Mucosa of gallbladder (tissue), 1 donor: ENCODE data around the gene STX7. TPM values are rescaled to one million over a fixed set of nuclear protein-coding genes. Genes with fewer than 3 reads are reported as not detected.

Experiments used
- DNase-seq: peaks from one replicate; pipeline ENCODE4 v3.0.0-alpha.2; 2020; ENCODE audit warnings: low spot score
- total RNA-seq: library from RNA; stranded (reverse); gene quantifications from one replicate; pipeline ENCODE4 v1.2.1, GENCODE V29; 2021
- donor health status: DM: no; HTN: no; CAD: no.

Gene STX7
- total RNA-seq, 1 donor from 2014 or later: 94.5 TPM

- no peak for DNase-seq
Measured at GRCh38 chr6:132414322-132414721, 98.6 kb downstream of the STX7 start.

- no peak for DNase-seq
Measured at GRCh38 chr6:132413499-132413802, 99.5 kb downstream of the STX7 start.

GRCh38 chr6:132412656-132413498 lies 100.0 kb downstream of the STX7 start:
- DNase-seq: no peak

GRCh38 chr6:132411296-132411695 lies 101.6 kb downstream of the STX7 start:
- DNase-seq: no peak

GRCh38 chr6:132410830-132411229 lies 102.1 kb downstream of the STX7 start:
- no peak for DNase-seq

GRCh38 chr6:132405143-132405915 lies 107.6 kb downstream of the STX7 start:
- no peak for DNase-seq

GRCh38 chr6:132404736-132405135 lies 108.2 kb downstream of the STX7 start:
- no peak for DNase-seq

- DNase-seq: no peak
Measured at GRCh38 chr6:132404330-132404729, 108.6 kb downstream of the STX7 start.

- DNase-seq: no peak
Measured at GRCh38 chr6:132401618-132402285, 111.2 kb downstream of the STX7 start.

GRCh38 chr6:132400883-132401617 lies 111.9 kb downstream of the STX7 start, which contains the start of gene MOXD1:
Gene MOXD1 (minus strand): TSS chr6:132401475. CDS start chr6:132401426, 49 bp downstream.
- peak; percentile 20 for DNase-seq

- DNase-seq: no peak
Measured at GRCh38 chr6:132400555-132400882, 112.4 kb downstream of the STX7 start.

- DNase-seq: no peak
Measured at GRCh38 chr6:132399376-132400074, 113.4 kb downstream of the STX7 start.

Other genes starting within 250 kb of the STX7 start
- gene MOXD1, start 111.6 kb downstream of the STX7 start, total RNA-seq: 3.8 TPM
- gene TAAR9, start 25.2 kb upstream of the STX7 start, total RNA-seq: not detected
- gene TAAR8, start 39.6 kb upstream of the STX7 start, total RNA-seq: not detected
- not detected for gene TAAR6, start 57.2 kb upstream of the STX7 start, total RNA-seq
- not detected for gene TAAR5, start 76.6 kb upstream of the STX7 start, total RNA-seq
- not detected for gene TAAR2, start 111.2 kb upstream of the STX7 start, total RNA-seq
- not detected for gene TAAR1, start 146.1 kb upstream of the STX7 start, total RNA-seq
- 62.1 TPM for gene VNN1, start 200.9 kb upstream of the STX7 start, total RNA-seq
- 3.4 TPM for gene VNN2, start 244.8 kb upstream of the STX7 start, total RNA-seq